Hepatocyte (in vitro differentiated cells): ENCODE measurements around the gene PTPRD. TPM values are rescaled to one million over a fixed set of nuclear protein-coding genes. Genes with fewer than 3 reads are reported as not detected.

Experiments
- DNase-seq: peaks from one replicate; pipeline ENCODE4 v3.0.0-alpha.2; 2016; ENCODE audit warnings: low spot score
- H2AFZ ChIP-seq: fragments of 200-600 bp; sonication (generic); 2 replicates; pipeline ENCODE4 v1.6.0; 2016; ENCODE audit warnings: antibody characterized with exemption, mild to moderate bottlenecking
- H3K27ac ChIP-seq: fragments of 200-600 bp; sonication (generic); 2 replicates; pipeline ENCODE4 v1.5.1; 2016; ENCODE audit warnings: mild to moderate bottlenecking
- H3K27me3 ChIP-seq: fragments of 200-600 bp; sonication (generic); 2 replicates; pipeline ENCODE4 v1.6.1; 2016
- H3K36me3 ChIP-seq: fragments of 200-600 bp; sonication (generic); replicated peaks from 2 replicates; pipeline ENCODE4 v1.5.1; 2016; ENCODE audit warnings: low read depth; ENCODE audit not compliant: insufficient read depth
- H3K4me1 ChIP-seq: fragments of 200-600 bp; sonication (generic); 2 replicates; pipeline ENCODE4 v1.5.1; 2016; ENCODE audit warnings: mild to moderate bottlenecking, moderate library complexity; ENCODE audit not compliant: insufficient read depth
- H3K4me2 ChIP-seq: fragments of 200-600 bp; sonication (generic); 2 replicates; pipeline ENCODE4 v1.6.0; 2016
- H3K4me3 ChIP-seq: fragments of 200-600 bp; sonication (generic); 2 replicates; pipeline ENCODE4 v1.5.1; 2016; ENCODE audit warnings: mild to moderate bottlenecking
- H3K79me2 ChIP-seq: fragments of 200-600 bp; sonication (generic); 2 replicates; pipeline ENCODE4 v1.6.0; 2017; ENCODE audit warnings: mild to moderate bottlenecking
- H3K9me2 ChIP-seq: fragments of 200-600 bp; sonication (generic); replicated peaks from 2 replicates; pipeline ENCODE4 v1.6.0; 2017; ENCODE audit warnings: mild to moderate bottlenecking; ENCODE audit not compliant: insufficient read depth
- H3K9me3 ChIP-seq: fragments of 200-600 bp; sonication (generic); 2 replicates; pipeline ENCODE4 v1.5.1; 2016; ENCODE audit warnings: low read depth, mild to moderate bottlenecking
- H4K20me1 ChIP-seq: fragments of 200-600 bp; sonication (generic); 2 replicates; pipeline ENCODE4 v1.6.0; 2016; ENCODE audit warnings: mild to moderate bottlenecking; ENCODE audit not compliant: insufficient read depth, poor library complexity, severe bottlenecking
- EZH2 ChIP-seq: fragments of 200-600 bp; sonication (generic); IDR thresholded peaks from 2 replicates; pipeline ENCODE4 v1.6.1; 2016; ENCODE audit warnings: antibody characterized with exemption, mild to moderate bottlenecking, borderline replicate concordance
- EZH2phosphoT487 ChIP-seq: fragments of 200-600 bp; sonication (generic); IDR thresholded peaks from one replicate; pipeline ENCODE4 v1.6.1; 2018; ENCODE audit warnings: antibody characterized with exemption, mild to moderate bottlenecking, low read depth, moderate library complexity; ENCODE audit not compliant: unreplicated experiment, severe bottlenecking
- WGBS: methylation state at CpG from one replicate; pipeline ENCODE4 v1.1.6; 2016; ENCODE audit warnings: low lambda C conversion rate; ENCODE audit errors: missing lambda C conversion rate; 5-methylcytosine and 5-hydroxymethylcytosine counted together
- polyA plus RNA-seq: library from polyadenylated mRNA; unstranded; fragments of >200 nt; fragmentation: Nextera tagmentation; extraction: Ambion mirVana; gene quantifications from 2 replicates; pipeline ENCODE4 v1.2.1, GENCODE V29; 2016
- total RNA-seq: library from RNA; depleted of rRNA; stranded (reverse); fragments of >200 nt; gene quantifications from 2 replicates; pipeline ENCODE4 v1.2.3, GENCODE V29; 2014
- TF ChIP-seq, protein P1 (sequence below): fragments of 200-600 bp; sonication (generic); IDR thresholded peaks from 2 replicates; pipeline ENCODE4 v1.5.1; 2016; ENCODE audit warnings: antibody characterized with exemption, mild to moderate bottlenecking; ENCODE audit not compliant: poor library complexity

The PTPRD gene
- total and polyA plus RNA-seq, 2 experiments from 2014 or later = 6.5 to 77.6 TPM

DNA sequence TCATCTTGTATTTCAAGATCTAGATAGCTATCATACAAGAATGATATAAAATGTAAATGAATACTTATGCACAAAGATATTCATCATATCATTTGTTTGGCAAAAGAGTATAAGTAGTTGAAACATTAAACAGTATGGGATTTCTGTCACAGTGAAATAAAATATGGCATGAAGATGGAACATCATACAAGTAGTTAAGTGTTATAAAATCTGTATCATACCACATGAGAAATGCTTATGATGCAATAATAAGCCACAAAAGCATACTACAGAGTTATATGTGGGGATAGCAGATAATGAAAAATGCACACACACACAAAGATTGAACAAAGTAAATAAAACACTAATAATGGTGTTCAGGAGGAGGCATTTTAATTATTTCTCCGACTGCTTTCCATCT lies 1975.2 kb downstream of the PTPRD start:
- no peak for TF ChIP-seq EZH2phosphoT487
- no peak for TF ChIP-seq EZH2
- TF ChIP-seq, protein P1, sequence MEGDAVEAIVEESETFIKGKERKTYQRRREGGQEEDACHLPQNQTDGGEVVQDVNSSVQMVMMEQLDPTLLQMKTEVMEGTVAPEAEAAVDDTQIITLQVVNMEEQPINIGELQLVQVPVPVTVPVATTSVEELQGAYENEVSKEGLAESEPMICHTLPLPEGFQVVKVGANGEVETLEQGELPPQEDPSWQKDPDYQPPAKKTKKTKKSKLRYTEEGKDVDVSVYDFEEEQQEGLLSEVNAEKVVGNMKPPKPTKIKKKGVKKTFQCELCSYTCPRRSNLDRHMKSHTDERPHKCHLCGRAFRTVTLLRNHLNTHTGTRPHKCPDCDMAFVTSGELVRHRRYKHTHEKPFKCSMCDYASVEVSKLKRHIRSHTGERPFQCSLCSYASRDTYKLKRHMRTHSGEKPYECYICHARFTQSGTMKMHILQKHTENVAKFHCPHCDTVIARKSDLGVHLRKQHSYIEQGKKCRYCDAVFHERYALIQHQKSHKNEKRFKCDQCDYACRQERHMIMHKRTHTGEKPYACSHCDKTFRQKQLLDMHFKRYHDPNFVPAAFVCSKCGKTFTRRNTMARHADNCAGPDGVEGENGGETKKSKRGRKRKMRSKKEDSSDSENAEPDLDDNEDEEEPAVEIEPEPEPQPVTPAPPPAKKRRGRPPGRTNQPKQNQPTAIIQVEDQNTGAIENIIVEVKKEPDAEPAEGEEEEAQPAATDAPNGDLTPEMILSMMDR = no peak
- Histone ChIP-seq H3K4me1 (no peaks in the 10 kb centered on the region), H3K4me2 (no peak overlapping the region), H3K27me3 (no peaks in the 10 kb centered on the region), H3K36me3 (no peaks in the 10 kb centered on the region), H3K9me2 (no peaks in the 10 kb centered on the region), H4K20me1 (no peaks in the 10 kb centered on the region), H2AFZ (no peak overlapping the region), H3K27ac (no peak overlapping the region), H3K9me3 (no peaks in the 10 kb centered on the region), H3K79me2 (no peaks in the 10 kb centered on the region), H3K4me3 (no peak overlapping the region)
- WGBS = 87% methylated on average over 1 of the region's 1 CpG
- DNase-seq = no peak

DNA sequence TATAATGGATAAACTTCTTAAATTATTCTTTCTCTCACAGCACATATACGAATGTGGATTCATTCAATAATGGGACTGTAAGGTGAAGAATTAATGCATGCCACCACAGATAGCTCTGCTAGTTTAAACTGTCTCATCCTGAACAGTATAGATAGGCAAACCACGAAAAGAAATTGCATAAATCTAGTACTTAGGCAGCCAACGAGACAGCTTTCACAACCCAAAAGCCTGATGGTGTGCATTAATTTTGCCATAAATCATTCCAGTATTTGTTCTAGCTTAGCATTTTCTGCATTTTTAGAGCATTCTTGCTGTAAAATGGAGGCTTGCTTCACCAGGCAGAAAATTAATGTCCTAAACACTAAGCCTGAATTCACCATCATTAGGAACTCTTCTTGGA lies 1979.0 kb downstream of the PTPRD start:
- H3K27ac ChIP-seq = no peak overlapping the region
- no peak overlapping the region for H3K4me2 ChIP-seq
- no peaks in the 10 kb centered on the region for H3K9me2 ChIP-seq
- DNase-seq = no peak
- H3K9me3 ChIP-seq = no peaks in the 10 kb centered on the region
- H4K20me1 ChIP-seq = no peaks in the 10 kb centered on the region
- TF ChIP-seq EZH2phosphoT487 = no peak
- no peak for TF ChIP-seq EZH2
- TF ChIP-seq, protein P1 = no peak
- 78% methylated on average over 3 of the region's 3 CpGs for WGBS
- no peak overlapping the region for H2AFZ ChIP-seq
- no peak overlapping the region for H3K4me3 ChIP-seq
- H3K79me2 ChIP-seq = no peaks in the 10 kb centered on the region
- H3K4me1 ChIP-seq = no peaks in the 10 kb centered on the region
- H3K36me3 ChIP-seq = no peaks in the 10 kb centered on the region
- H3K27me3 ChIP-seq = no peaks in the 10 kb centered on the region

DNA sequence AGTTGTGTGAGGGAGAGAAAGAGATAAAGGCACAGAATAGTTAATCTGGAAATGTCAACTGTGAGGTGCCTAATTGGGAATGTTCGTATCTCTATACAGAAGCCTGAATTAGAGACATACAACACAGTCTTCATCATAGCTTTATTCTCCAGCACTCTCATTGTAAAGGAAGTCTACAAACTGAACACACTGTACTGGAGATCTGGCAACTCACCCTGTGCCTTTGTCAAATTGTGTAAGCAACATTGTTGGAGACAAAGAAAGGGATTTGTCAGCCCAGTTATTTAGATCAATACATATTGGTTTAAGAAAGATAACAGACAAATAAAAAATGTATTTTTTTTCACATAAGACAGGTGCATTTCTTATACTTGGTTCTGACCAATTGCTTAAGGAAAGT lies 1980.3 kb downstream of the PTPRD start:
- Histone ChIP-seq H3K27me3 (no peaks in the 10 kb centered on the region), H2AFZ (no peak overlapping the region), H3K9me2 (no peaks in the 10 kb centered on the region), H3K27ac (no peak overlapping the region), H3K4me2 (no peak overlapping the region), H3K36me3 (no peaks in the 10 kb centered on the region), H3K4me1 (no peaks in the 10 kb centered on the region), H3K4me3 (no peak overlapping the region), H3K9me3 (no peaks in the 10 kb centered on the region), H4K20me1 (no peaks in the 10 kb centered on the region), H3K79me2 (no peaks in the 10 kb centered on the region)
- TF ChIP-seq EZH2 (no peak), EZH2phosphoT487 (no peak)
- TF ChIP-seq, protein P1 = no peak
- DNase-seq = no peak
- 91% methylated on average over 1 of the region's 1 CpG for WGBS

DNA sequence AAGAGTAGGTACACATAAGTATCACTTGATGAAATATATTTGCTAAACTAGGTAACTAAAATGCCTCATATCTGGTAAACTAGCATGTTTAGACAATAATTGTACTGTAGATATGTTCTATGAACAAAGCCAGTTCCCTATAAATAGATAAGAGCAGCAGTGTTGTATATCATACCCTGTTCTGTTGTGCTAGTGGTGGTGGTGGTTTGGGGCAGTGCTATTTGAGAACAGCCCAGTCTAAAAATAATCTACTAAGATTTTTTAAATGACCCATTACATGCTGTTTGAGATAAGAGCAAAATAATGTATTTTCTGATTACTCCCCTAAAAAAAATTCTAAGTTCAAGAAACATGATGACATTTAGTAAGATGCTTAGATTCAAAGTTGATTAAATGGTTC lies 1984.0 kb downstream of the PTPRD start:
- Histone ChIP-seq H3K27me3 (no peaks in the 10 kb centered on the region), H3K4me2 (no peak overlapping the region), H3K9me3 (no peaks in the 10 kb centered on the region), H3K27ac (no peak overlapping the region), H4K20me1 (no peaks in the 10 kb centered on the region), H3K9me2 (no peaks in the 10 kb centered on the region), H2AFZ (no peak overlapping the region), H3K4me3 (no peak overlapping the region), H3K4me1 (no peaks in the 10 kb centered on the region), H3K79me2 (no peaks in the 10 kb centered on the region), H3K36me3 (no peaks in the 10 kb centered on the region)
- TF ChIP-seq, protein P1 = no peak
- no peak for TF ChIP-seq EZH2phosphoT487
- no peak for TF ChIP-seq EZH2
- no peak for DNase-seq
